RPMI7951 (cell line): ENCODE results near the gene GALNT1. TPM values are rescaled to one million over a fixed set of nuclear protein-coding genes. Genes with fewer than 3 reads are reported as not detected.

ENCODE experiments used
- DNase-seq: peaks from one replicate; pipeline ENCODE4 v3.0.0-alpha.2; 2012; ENCODE audit warnings: low read depth
- total RNA-seq: library from RNA; depleted of rRNA; stranded (reverse); fragments of >200 nt; shearing (Covaris generic); gene quantifications from 2 replicates; pipeline ENCODE4 v1.2.3, GENCODE V29; 2014

GALNT1 gene
- total RNA-seq, 1 experiment from 2014 or later = 37.1 TPM

GRCh38 chr18:35716169-35716831 is 134.8 kb downstream of the GALNT1 start:
- DNase-seq = no peak

GRCh38 chr18:35717182-35717581 is 135.6 kb downstream of the GALNT1 start:
- no peak for DNase-seq

GRCh38 chr18:35721431-35722081 is 140.0 kb downstream of the GALNT1 start:
- no peak for DNase-seq

GRCh38 chr18:35728676-35729075 is 147.1 kb downstream of the GALNT1 start:
- DNase-seq = peak; percentile 40

- peak; percentile 5 for DNase-seq
Observed at GRCh38 chr18:35729991-35730668, 148.6 kb downstream of the GALNT1 start.

- DNase-seq = peak; percentile 40
Observed at GRCh38 chr18:35730691-35731370, 149.3 kb downstream of the GALNT1 start.

- no peak for DNase-seq
Observed at GRCh38 chr18:35731701-35732100, 150.2 kb downstream of the GALNT1 start.

GRCh38 chr18:35732162-35732561 is 150.6 kb downstream of the GALNT1 start:
- no peak for DNase-seq

GRCh38 chr18:35732636-35733035 is 151.1 kb downstream of the GALNT1 start:
- DNase-seq = peak; percentile 66

- DNase-seq = no peak
Observed at GRCh38 chr18:35733408-35733807, 151.9 kb downstream of the GALNT1 start.

- peak; percentile 56 for DNase-seq
Observed at GRCh38 chr18:35736696-35737095, 155.2 kb downstream of the GALNT1 start.

- no peak for DNase-seq
Observed at GRCh38 chr18:35739778-35740177, 158.2 kb downstream of the GALNT1 start.

GRCh38 chr18:35740656-35741055 is 159.1 kb downstream of the GALNT1 start:
- no peak for DNase-seq

- DNase-seq = no peak
Observed at GRCh38 chr18:35743916-35744315, 162.4 kb downstream of the GALNT1 start.

GRCh38 chr18:35745814-35746213 is 164.3 kb downstream of the GALNT1 start:
- DNase-seq = no peak

GRCh38 chr18:35746826-35747339 is 165.3 kb downstream of the GALNT1 start:
- DNase-seq = no peak

GRCh38 chr18:35747894-35748472 is 166.4 kb downstream of the GALNT1 start:
- no peak for DNase-seq

GRCh38 chr18:35749701-35750100 is 168.2 kb downstream of the GALNT1 start:
- DNase-seq = no peak

GRCh38 chr18:35750929-35751328 is 169.4 kb downstream of the GALNT1 start:
- DNase-seq = no peak

- DNase-seq = no peak
Observed at GRCh38 chr18:35753306-35753910, 171.9 kb downstream of the GALNT1 start.

- DNase-seq = no peak
Observed at GRCh38 chr18:35754464-35754863, 172.9 kb downstream of the GALNT1 start.
